CD4-positive, alpha-beta T cell treated with Interleukin-6 for 4 hours (primary cell): ENCODE measurements around the gene POGK.
"Not testable (repeated sequence)": the region's sequence is repeated elsewhere in the genome, so short reads cannot be mapped to it uniquely, and the experiment has no call there.

Source experiments
- DNase-seq: peaks from one replicate; pipeline ENCODE4 v3.0.0-alpha.2; 2020; ENCODE audit warnings: mixed read lengths

The POGK gene

GRCh38 chr1:166838766-166839599 lies at the start of gene POGK:
Gene POGK, plus strand, starts transcription at chr1:166839475. Its CDS starts 1,482 bp downstream, at chr1:166840957.
- DNase-seq: peak; percentile 89

GRCh38 chr1:166796620-166797236 lies 42.5 kb upstream of the POGK start:
- DNase-seq: no peak

DNA sequence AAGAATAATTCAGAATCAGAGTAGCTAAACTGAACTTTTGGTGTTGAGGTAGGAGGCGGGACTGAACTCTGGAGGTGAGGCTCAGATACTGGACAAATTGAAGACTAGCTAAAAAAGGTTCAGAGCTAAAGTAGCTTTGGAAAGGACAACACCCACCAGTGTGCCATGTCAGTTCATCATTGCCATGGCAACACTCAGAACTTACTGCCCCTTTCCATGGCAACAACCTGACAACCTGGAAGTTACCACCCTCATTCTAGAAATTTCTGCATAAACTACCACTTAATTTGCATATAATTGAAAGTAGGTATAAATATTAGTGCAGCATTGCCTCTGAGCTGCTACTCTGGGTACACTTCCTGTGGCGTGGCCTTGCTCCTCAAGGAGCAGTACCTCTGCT lies 30.3 kb upstream of the POGK start:
- no peak for DNase-seq

- DNase-seq: no peak
Observed at GRCh38 chr1:166811691-166812090, 27.6 kb upstream of the POGK start.

DNA sequence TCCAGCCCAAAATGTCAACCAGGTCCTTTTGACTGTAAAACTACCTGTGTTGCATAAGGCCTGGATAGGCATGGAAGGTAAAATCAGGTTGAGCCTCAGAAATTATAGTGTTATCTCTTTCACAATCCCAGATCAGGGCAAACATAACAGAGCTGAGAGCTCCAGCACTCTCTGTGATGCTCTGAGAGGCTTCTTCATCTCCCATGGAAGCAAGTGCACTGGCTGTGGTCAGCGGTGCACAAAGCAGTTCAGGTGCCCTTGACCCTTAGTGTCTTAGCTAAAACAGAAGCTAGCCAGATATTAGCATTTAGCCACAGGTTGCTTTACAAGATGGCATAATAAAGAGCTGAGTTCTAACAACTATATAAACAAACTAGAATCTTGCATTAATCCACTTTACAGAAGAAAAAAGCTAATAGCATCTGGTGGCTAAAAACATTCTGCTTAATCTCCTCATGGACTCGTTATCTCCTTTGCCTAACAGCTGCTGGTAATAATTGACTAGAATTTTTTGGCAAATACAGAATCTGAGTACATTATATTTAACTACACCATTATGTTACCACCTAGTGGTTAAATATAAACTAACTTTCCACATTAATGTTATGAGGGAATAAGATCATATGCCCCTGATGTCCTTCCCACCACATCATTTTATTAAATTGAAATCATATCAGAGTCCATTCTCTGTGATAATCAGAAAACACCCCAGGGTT lies 25.6 kb upstream of the POGK start:
- no peak for DNase-seq

- DNase-seq: no peak
Observed at GRCh38 chr1:166814611-166815010, 24.7 kb upstream of the POGK start.

GRCh38 chr1:166819974-166820373 lies 19.3 kb upstream of the POGK start:
- no peak for DNase-seq

- no peak for DNase-seq
Observed at GRCh38 chr1:166822385-166822784, 16.9 kb upstream of the POGK start.

DNA sequence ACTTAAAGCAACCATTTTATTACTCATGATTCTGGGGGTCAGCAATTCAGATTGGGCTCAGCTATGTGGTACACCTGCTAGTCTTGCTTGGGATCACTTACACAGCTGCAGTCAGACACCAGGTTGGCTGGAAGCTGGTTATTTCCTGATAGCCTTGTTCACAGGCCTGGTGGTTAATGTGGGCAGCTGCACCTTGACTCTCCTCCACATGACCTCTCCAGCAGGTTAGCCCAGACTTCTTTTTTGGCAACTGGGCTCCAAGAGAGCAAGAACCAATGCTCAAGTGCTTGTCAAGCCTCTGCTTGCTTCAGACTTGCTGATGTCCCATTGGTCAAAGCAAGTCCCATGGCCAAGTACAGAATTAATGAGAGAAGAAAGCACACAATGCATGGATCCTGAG lies 11.8 kb upstream of the POGK start:
- DNase-seq: no peak

- DNase-seq: not testable (repeated sequence)
Observed at GRCh38 chr1:166829762-166830161, 9.5 kb upstream of the POGK start.

DNA sequence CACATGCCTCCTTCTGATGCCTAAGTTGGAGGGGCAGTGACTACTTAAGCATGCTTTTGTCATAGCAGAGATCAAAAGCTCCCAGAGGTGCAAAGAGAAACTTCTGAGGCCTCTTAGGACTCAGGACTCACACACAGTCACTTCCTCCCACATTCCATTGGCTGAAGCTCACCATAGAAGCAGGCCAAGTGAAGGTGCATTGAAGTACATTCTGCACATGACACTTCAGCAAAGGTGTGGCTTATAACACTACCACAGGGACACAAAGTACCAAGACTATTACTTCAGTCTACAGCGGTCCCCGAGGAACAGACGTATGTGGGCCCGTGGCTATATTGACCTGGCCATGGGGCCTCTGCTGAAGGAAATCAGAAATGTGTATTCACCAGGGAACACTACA lies 2.5 kb upstream of the POGK start:
- DNase-seq: no peak

GRCh38 chr1:166839600-166840308 lies 479 bp downstream of the POGK start:
- peak; percentile 72 for DNase-seq

DNA sequence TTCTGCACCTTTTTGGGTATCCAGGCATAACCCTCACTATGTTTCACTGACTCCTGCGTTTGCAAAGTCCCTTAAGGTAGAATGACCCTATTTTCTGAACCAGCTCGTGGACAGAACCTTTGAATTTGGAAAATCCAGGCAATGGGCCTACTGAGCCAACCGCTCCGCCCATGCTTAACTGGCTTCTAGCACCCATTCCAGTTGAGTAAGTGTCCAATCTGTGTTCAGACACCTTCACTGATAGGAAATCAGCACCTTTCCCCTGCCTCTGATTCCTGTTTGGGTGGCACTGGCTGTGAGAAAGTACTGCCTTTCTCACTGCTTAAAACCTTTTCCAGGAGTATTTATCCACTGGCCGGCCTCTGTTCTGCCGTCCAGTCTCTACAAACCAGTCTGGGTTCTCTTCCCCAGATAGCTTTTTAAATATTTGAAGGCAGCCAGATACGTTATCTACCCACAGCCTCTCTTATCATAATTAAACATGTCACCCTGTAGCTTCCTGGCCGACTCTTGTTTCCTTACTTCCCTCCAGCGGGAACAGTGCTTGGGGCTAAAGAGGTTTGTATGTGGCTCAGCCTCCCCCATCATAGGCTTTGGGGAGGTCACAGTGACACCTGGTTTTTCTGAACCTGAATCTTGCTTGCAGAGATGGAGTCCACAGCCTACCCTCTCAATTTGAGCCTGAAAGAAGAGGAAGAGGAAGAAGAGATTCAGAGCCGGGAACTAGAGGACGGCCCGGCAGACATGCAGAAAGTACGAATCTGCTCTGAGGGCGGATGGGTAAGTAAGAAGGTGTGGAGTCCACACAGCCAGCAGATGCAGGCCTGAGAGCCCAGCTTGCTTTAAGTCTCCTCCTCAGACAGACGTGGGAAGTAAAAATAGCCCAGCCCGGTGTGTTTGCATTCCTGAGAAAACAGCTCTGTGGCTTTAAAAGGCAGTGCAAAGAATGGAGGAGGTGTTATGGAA lies 1.3 kb downstream of the POGK start:
- no peak for DNase-seq

GRCh38 chr1:166843322-166843721 lies 4.0 kb downstream of the POGK start:
- no peak for DNase-seq

- DNase-seq: no peak
Observed at GRCh38 chr1:166843769-166844596, 4.7 kb downstream of the POGK start.

GRCh38 chr1:166844791-166845190 lies 5.5 kb downstream of the POGK start:
- DNase-seq: no peak

DNA sequence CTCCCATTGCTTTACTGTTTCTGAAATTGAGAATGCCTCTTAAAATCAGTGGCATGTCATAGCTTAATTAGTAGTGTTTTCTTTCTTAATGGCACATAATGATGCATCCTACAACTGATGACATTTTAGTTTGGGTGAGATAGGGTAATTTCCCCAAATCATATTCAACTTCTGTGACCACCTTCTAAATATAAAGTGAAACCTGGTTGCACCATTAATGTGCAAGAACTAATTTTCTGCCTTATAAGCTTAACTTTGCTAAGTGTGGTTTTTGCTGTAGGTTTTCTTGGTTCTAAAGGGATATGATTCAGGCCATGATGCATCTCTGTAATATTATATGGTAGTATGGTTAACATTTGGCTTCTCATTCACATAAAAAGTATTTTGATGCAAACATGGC lies 8.9 kb downstream of the POGK start:
- no peak for DNase-seq

- no peak for DNase-seq
Observed at GRCh38 chr1:166849135-166849534, 9.9 kb downstream of the POGK start.

GRCh38 chr1:166852918-166853317 lies 13.6 kb downstream of the POGK start:
- no peak for DNase-seq

DNA sequence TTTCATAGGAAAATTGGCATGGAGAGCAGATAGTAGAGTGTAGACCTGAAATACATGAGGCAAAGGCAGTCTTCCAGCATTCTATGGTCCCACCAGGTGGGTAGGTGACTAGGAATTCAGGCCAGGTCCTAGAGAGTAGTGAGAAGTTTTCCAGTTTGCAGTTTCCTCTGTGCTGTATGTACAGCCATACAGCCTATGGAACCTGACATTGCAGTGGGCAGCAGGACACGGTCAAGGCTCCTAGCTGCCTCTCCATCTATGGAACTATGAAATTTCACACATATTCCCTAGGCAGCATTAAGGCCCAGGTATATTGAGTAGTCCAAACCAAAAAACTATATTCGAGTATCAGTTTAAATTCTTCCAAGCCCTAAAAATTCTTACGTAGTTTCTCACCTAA lies 16.3 kb downstream of the POGK start:
- no peak for DNase-seq

- no peak for DNase-seq
Observed at GRCh38 chr1:166857995-166858394, 18.7 kb downstream of the POGK start.
